ENCODE data around the gene ZNF740.

- TF ChIP-seq POLR2A (IDR thresholded peaks at IDR 0.05) (no peak), CTCF (IDR thresholded peaks at IDR 0.05) (no peak), POLR2AphosphoS5 (IDR thresholded peaks at IDR 0.05) (no peak)
These were observed 52.3 kb downstream of the ZNF740 start for GRCh38 chr12:53232646-53233461.

Measured in gastroesophageal sphincter (tissue), 3 donors.